Nephron progenitor cell (in vitro differentiated cells): ENCODE measurements around the gene GPC5.

Experiments
- DNase-seq: peaks from one replicate; pipeline ENCODE4 v3.0.0; 2021
- H3K27ac Mint-ChIP-seq: 2 replicates; pipeline ENCODE4 v1.8.0; 2021; ENCODE audit warnings: mild to moderate bottlenecking, moderate library complexity, mixed read lengths
- H3K27me3 Mint-ChIP-seq: 2 replicates; pipeline ENCODE4 v1.8.0; 2021; ENCODE audit warnings: mild to moderate bottlenecking, low read depth, mixed read lengths; ENCODE audit not compliant: poor library complexity
- H3K36me3 Mint-ChIP-seq: 2 replicates; pipeline ENCODE4 v1.8.0; 2021; ENCODE audit warnings: low read depth, mixed read lengths
- H3K4me1 Mint-ChIP-seq: 2 replicates; pipeline ENCODE4 v1.8.0; 2021; ENCODE audit warnings: mixed read lengths
- H3K4me3 Mint-ChIP-seq: 2 replicates; pipeline ENCODE4 v1.8.0; 2021; ENCODE audit warnings: mild to moderate bottlenecking, moderate library complexity, mixed read lengths
- H3K9me3 Mint-ChIP-seq: 2 replicates; pipeline ENCODE4 v1.8.0; 2021; ENCODE audit warnings: mild to moderate bottlenecking, moderate library complexity, mixed read lengths
- TF ChIP-seq, protein P1 (sequence below): fragments of 200-600 bp; sonication (generic); IDR thresholded peaks from 2 replicates; pipeline ENCODE4 v1.5.0; 2021; ENCODE audit warnings: antibody characterized with exemption

The GPC5 gene

DNA sequence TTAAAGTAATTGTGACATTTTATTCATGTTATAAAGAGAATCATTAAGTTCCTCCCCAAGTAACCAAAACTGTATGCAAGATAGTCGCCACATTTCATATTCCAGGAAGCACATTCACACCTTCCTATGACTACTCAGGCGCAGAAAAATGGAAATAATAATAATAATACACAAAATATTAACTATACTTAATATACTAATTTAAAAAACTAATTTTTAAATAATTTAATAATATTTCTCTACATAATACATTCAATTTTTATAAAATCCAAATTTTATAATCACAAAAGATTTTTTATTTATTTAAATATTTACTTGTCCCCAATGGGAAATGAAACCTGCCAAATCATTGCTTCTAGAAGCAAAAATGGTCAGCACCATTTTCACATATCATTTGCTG, 1030.8 kb downstream of the GPC5 start:
- Mint-ChIP-seq H3K9me3 (no peaks in the 10 kb centered on the region), H3K4me1 (no peaks in the 10 kb centered on the region), H3K27me3 (peaks cover 7% of the 10 kb centered on the region), H3K27ac (no peak overlapping the region), H3K36me3 (no peaks in the 10 kb centered on the region), H3K4me3 (no peak overlapping the region)
- DNase-seq, result no peak
- TF ChIP-seq, protein P1, sequence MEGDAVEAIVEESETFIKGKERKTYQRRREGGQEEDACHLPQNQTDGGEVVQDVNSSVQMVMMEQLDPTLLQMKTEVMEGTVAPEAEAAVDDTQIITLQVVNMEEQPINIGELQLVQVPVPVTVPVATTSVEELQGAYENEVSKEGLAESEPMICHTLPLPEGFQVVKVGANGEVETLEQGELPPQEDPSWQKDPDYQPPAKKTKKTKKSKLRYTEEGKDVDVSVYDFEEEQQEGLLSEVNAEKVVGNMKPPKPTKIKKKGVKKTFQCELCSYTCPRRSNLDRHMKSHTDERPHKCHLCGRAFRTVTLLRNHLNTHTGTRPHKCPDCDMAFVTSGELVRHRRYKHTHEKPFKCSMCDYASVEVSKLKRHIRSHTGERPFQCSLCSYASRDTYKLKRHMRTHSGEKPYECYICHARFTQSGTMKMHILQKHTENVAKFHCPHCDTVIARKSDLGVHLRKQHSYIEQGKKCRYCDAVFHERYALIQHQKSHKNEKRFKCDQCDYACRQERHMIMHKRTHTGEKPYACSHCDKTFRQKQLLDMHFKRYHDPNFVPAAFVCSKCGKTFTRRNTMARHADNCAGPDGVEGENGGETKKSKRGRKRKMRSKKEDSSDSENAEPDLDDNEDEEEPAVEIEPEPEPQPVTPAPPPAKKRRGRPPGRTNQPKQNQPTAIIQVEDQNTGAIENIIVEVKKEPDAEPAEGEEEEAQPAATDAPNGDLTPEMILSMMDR, result no peak

DNA sequence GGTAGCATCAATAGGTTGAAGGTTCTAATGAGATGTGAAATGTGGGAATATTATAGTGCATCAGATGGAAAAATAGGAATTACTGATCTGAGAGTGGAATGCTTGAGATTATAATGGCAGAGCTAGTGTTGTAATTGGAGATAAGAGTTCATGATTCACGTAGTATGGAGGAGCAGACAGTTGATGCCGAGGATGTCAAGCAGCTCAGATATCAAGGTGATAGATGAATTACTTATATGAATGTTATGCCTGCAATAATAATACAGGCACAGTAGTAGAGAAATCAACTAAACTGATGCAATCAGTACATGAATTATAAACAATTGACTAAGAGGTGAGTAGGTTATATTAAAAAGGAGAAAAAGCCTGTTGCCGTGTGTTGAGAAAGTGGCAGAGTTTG, 1035.0 kb downstream of the GPC5 start:
- H3K36me3 Mint-ChIP-seq, result no peaks in the 10 kb centered on the region
- no peak overlapping the region for H3K4me3 Mint-ChIP-seq
- no peaks in the 10 kb centered on the region for H3K9me3 Mint-ChIP-seq
- H3K27ac Mint-ChIP-seq, result no peak overlapping the region
- no peaks in the 10 kb centered on the region for H3K4me1 Mint-ChIP-seq
- TF ChIP-seq, protein P1, result no peak
- no peak for DNase-seq
- H3K27me3 Mint-ChIP-seq, result peaks cover 4% of the 10 kb centered on the region

DNA sequence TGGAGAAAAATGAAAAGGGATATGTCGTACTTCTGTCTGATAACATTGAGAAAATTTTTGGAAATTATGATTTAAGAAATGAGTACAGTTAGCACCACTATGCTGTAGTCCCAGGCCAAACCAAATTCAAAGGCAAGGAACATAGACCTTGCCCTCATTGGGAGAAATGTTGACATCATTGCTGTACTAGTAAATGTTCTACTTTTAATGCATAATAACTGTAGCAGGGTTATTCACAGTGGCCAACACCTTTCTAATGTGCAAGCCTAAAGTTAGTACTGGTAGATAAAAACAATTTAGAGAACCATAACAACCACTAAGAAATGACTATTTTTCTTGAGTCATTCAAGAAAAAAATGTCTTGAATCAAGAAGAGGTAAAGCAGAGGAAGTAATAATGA, 1035.5 kb downstream of the GPC5 start:
- H3K4me1 Mint-ChIP-seq, result no peaks in the 10 kb centered on the region
- no peak overlapping the region for H3K27ac Mint-ChIP-seq
- DNase-seq, result no peak
- H3K27me3 Mint-ChIP-seq, result peaks cover 4% of the 10 kb centered on the region
- H3K36me3 Mint-ChIP-seq, result no peaks in the 10 kb centered on the region
- TF ChIP-seq, protein P1, result no peak
- H3K9me3 Mint-ChIP-seq, result no peaks in the 10 kb centered on the region
- no peak overlapping the region for H3K4me3 Mint-ChIP-seq

DNA sequence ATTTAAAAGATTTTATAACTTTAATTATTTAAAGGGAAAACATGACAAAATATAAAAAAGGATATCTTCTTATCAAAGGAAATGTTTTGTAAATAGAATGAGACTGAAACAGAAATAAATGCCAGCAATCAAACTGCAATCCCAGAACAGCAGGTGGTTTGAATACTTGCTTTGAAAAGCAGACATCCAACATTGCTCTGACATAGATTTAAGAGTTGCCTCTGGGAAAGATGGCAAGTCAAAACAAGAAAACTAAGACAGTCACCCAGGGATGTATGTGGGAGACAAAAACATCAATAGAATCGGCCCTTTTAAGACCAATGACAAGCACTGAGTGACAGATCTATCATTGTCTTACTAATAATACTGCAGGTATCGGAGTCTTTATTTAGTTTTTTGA, 1038.5 kb downstream of the GPC5 start:
- no peaks in the 10 kb centered on the region for H3K27me3 Mint-ChIP-seq
- H3K9me3 Mint-ChIP-seq, result no peaks in the 10 kb centered on the region
- DNase-seq, result no peak
- H3K4me1 Mint-ChIP-seq, result no peaks in the 10 kb centered on the region
- TF ChIP-seq, protein P1, result no peak
- H3K36me3 Mint-ChIP-seq, result no peaks in the 10 kb centered on the region
- no peak overlapping the region for H3K4me3 Mint-ChIP-seq
- no peak overlapping the region for H3K27ac Mint-ChIP-seq

DNA sequence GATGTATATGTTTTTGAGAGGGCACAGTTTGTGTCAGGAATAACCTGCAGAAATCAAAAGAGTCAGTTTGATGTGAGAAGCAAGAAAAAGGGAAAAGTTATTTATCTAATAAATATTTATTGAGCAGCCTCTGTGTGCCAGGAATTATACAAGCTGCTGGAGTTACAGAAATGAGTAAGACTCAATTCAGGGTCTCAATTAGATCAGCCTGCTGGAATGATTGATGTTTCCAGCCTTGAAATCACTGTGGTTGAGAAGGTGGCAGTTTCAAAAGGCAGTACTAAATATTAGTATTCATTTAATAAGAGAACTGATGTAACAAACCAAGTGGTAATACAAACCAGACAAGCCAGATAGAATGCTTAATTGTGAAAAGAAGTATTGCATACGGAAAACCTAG, 1045.8 kb downstream of the GPC5 start:
- Mint-ChIP-seq H3K4me3 (no peak overlapping the region), H3K27me3 (peaks cover 4% of the 10 kb centered on the region), H3K27ac (no peak overlapping the region), H3K4me1 (no peaks in the 10 kb centered on the region), H3K9me3 (no peaks in the 10 kb centered on the region), H3K36me3 (no peaks in the 10 kb centered on the region)
- TF ChIP-seq, protein P1, result no peak
- no peak for DNase-seq

DNA sequence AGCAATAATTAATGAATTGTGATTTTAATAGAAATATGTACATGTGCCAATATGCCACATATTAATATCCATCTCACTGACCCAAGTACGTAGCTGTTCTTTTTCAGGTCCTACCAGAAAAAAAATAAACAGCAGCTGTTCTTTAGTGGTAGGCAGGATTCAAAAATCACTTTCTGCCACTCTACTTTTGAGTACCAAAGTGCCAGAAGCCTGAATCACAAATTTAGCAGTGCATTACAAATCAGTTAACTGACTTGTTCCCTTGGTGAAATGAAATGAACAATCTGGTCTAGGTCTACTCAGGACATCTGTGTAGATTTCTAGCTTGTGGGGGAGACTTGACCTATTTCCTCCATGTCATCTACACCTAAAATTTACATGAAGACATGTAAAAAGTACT, 1052.6 kb downstream of the GPC5 start:
- H3K27me3 Mint-ChIP-seq, result peaks cover 4% of the 10 kb centered on the region
- H3K27ac Mint-ChIP-seq, result no peak overlapping the region

More for the DNA sequence above, 1052.6 kb downstream of the GPC5 start:
- H3K9me3 Mint-ChIP-seq, result no peaks in the 10 kb centered on the region
- no peak overlapping the region for H3K4me3 Mint-ChIP-seq
- H3K36me3 Mint-ChIP-seq, result no peaks in the 10 kb centered on the region
- DNase-seq, result no peak
- H3K4me1 Mint-ChIP-seq, result peaks cover under 1% of the 10 kb centered on the region
- TF ChIP-seq, protein P1, result no peak
